ENCODE measurements around the gene GARRE1. TPM values are rescaled to one million over a fixed set of nuclear protein-coding genes. Genes with fewer than 3 reads are reported as not detected.

GARRE1 gene
- total and polyA plus RNA-seq, 2 of the 4 experiments (the other 2 are of a cell fraction), result 13.8 to 16.9 TPM

DNA sequence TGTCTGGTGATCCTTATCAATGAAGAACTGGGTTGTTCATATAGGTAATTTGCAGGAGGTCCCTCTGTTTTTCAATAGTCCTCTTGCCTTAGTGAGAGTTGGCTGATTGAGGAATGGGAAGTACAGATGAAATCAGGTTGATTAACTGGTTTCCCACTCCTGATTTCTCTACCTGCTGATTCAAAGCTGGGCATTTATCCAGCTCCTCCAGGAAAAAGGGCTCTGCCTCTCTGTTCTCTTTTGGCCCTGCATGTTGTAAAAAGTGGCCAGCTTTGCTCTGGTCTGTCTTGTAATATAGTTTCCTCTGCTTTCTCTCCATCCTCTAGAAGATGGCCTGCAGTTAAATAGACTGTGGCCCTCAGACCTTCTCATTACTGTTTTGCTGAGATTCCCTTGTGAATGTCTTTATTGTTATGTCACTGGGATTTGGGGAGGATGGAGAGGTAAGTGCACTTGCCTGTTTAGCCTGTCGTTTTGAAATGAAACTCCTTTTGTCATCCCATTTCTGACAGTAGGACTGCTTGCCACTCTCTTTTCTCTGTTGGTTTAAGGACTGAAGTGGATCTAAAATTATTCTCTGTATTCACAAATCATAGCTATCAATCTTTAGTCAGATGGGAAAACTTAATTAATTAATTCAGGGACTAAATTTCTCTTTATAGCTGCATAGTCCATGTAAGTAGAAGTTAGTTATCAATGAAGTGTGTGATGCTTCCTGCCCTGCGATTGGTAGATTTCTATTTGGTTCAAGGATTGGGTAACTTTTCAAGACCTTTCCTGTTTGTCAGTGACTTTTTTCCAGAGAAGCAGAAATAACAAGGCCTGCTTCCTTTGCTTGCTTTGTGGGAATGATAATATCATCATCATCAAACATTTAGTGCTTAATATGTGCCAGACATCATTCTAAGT lies 28.5 kb downstream of the GARRE1 start:
- BruUV-seq (replicated peaks), result no TSS peak
- Histone ChIP-seq H2BK5ac (ENCODE audit: low read depth, low read length, poor library complexity, severe bottlenecking) (no peak overlapping the region), H3K9me1 (ENCODE audit: insufficient read depth, low read length) (peaks cover 2% of the 10 kb centered on the region; the same call in 1 of the 2 replicates), H3K27me3 (ENCODE audit: control insufficient read depth, insufficient read depth, low read length) (no peaks in the 10 kb centered on the region), H3K36me3 (ENCODE audit: control insufficient read depth, insufficient read depth, low read length) (peaks cover 6% of the 10 kb centered on the region), H3K56ac (ENCODE audit: extremely low read depth, insufficient read depth, low read length) (no peak overlapping the region), H4K5ac (ENCODE audit: low read depth, low read length) (no peak overlapping the region), H3K18ac (ENCODE audit: low read depth, low read length) (no peak overlapping the region), H3K4me1 (ENCODE audit: control insufficient read depth, insufficient read depth, low read length) (peaks cover 2% of the 10 kb centered on the region; the same call in 1 of the 2 replicates), H2BK120ac (ENCODE audit: low read depth, low read length) (no peak overlapping the region), H3K9ac (ENCODE audit: low read depth, low read length) (no peak overlapping the region; the same call in 1 of the 2 replicates), H3K23ac (ENCODE audit: low read depth, low read length) (peak overlapping the region; percentile 31), H3K4ac (ENCODE audit: low read depth, low read length) (no peak overlapping the region), H3K9me3 (ENCODE audit: control insufficient read depth, insufficient read depth, low read length) (peaks cover 5% of the 10 kb centered on the region; the same call in 1 of the 2 replicates), H3K4me3 (ENCODE audit: insufficient read depth, low read depth, low read length) (no peak overlapping the region), H4K20me1 (ENCODE audit: insufficient read depth, low read length) (no peaks in the 10 kb centered on the region), H2BK15ac (ENCODE audit: low read depth, low read length) (0 out of 3 replicates have a peak overlapping the region, but pooled peaks have one; percentile 6), H3K27ac (ENCODE audit: insufficient read depth, low read length) (no peak overlapping the region), H2BK20ac (ENCODE audit: low read depth, low read length) (no peak overlapping the region), H3K4me2 (ENCODE audit: low read depth, low read length) (no peak overlapping the region), H2AK9ac (replicated peaks; ENCODE audit: low read depth, low read length, poor library complexity) (no peak overlapping the region), H4K91ac (ENCODE audit: insufficient read depth, low read depth, low read length) (peak overlapping the region; percentile 8; the same call in 1 of the 2 replicates), H3K79me1 (ENCODE audit: low read depth in 1 of 2, low read length in 2 of 2) (peaks cover 22 to 69% of the 10 kb centered on the region in 2 experiments), H3K14ac (replicated peaks; ENCODE audit: low read depth, low read length) (peak overlapping the region; percentile 22; the same call in 1 of the 2 replicates), H2AK5ac (ENCODE audit: low read depth, low read length) (no peak overlapping the region), H2AFZ (replicated peaks; ENCODE audit: low read length, poor library complexity) (no peak overlapping the region), H4K8ac (ENCODE audit: low read depth in 2 of 2, low read length in 2 of 2) (no peak overlapping the region)
- POLR2A ChIA-PET (ENCODE audit: unreplicated experiment), result no interaction called here
- ATAC-seq (ENCODE audit: low read depth) (no peak), DNase-seq (no peak)
- dilution Hi-C loops (cut with HindIII; ENCODE audit: low sequenced_read_pairs, unreplicated experiment) (no loop called here), intact Hi-C loops (cut with micrococcal nuclease) (no loop called here), in situ Hi-C loops (cut with MboI; ENCODE audit: low sequenced_read_pairs) (no loop called here)
- TF ChIP-seq FOS (IDR thresholded peaks at IDR 0.05; ENCODE audit: low read depth, low read length), result no peak
- TF ChIP-seq, protein P1, sequence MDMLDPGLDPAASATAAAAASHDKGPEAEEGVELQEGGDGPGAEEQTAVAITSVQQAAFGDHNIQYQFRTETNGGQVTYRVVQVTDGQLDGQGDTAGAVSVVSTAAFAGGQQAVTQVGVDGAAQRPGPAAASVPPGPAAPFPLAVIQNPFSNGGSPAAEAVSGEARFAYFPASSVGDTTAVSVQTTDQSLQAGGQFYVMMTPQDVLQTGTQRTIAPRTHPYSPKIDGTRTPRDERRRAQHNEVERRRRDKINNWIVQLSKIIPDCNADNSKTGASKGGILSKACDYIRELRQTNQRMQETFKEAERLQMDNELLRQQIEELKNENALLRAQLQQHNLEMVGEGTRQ (IDR thresholded peaks at IDR 0.05; ENCODE audit: low read depth, low read length), result no peak
- no peak for TF ChIP-seq RFX5 (IDR thresholded peaks at IDR 0.05; ENCODE audit: low read depth, low read length)
- no CpG with 5 or more reads among the region's 2 CpGs for WGBS, 2 experiments (ENCODE audit: extremely low coverage in 2 of 2, insufficient read length in 1 of 2)
- CTCF ChIA-PET, result no interaction called here

All from IMR-90 (cell line).